Mesenteric fat pad (tissue), 1 donor: ENCODE results near the gene AIP. TPM values are rescaled to one million over a fixed set of nuclear protein-coding genes. Genes with fewer than 3 reads are reported as not detected.
"Not testable (repeated sequence)": the region's sequence is repeated elsewhere in the genome, so short reads cannot be mapped to it uniquely, and the experiment has no call there.

Experiments used
- DNase-seq: peaks from one replicate; pipeline ENCODE4 v3.0.0-alpha.2; 2020; ENCODE audit warnings: low spot score
- total RNA-seq: library from RNA; stranded (reverse); fragmentation: NEBNext Ultra II Directional; extraction: Animal tissue kit (Norgen Biotek cat#: 25700); gene quantifications from one replicate; pipeline ENCODE4 v1.2.1, GENCODE V29; 2021
- donor health status: DM: yes; HTN: yes; CAD: no.

The AIP gene
- total RNA-seq, 1 donor from 2014 or later, result 39.5 TPM

DNA sequence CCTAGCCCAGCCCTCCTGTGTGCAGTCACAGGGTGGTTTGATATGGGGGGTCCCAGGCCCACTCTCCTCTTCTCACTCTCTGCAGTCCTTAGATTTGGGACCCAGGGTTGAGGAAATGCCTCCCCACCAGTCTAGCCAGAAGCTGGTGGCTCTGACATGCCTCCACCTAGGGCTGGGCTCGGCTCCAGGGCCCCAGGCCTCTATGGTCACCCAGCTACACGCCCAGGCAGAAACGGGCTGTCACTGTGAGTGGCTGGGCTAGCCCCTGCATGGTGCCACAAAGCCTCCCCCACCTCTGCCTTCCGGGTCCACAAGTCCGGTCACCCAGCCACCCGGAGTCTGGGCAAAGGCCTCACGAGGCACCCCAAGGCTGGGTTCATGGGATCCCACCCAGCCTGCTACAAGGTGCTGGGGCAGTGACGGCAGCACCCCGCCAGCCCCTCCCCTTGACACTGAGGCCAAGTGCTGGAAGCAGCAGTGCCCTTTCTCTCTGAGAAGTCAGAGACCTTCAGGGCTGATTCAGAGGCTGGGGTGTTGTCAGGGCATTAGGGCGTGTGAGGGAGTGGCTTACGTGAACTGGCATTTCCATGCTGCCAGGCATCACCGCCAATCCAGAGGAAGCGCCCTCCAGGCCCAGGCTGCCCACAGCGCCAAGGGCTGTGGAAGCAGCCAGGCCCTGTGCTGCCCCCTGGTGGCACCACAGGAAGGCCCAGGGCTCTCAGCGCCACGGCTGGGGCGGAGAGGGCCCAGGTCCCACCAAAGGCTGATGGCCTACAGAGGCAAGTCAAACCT lies 23.0 kb downstream of the AIP start:
- peak; percentile 96 for DNase-seq

DNA sequence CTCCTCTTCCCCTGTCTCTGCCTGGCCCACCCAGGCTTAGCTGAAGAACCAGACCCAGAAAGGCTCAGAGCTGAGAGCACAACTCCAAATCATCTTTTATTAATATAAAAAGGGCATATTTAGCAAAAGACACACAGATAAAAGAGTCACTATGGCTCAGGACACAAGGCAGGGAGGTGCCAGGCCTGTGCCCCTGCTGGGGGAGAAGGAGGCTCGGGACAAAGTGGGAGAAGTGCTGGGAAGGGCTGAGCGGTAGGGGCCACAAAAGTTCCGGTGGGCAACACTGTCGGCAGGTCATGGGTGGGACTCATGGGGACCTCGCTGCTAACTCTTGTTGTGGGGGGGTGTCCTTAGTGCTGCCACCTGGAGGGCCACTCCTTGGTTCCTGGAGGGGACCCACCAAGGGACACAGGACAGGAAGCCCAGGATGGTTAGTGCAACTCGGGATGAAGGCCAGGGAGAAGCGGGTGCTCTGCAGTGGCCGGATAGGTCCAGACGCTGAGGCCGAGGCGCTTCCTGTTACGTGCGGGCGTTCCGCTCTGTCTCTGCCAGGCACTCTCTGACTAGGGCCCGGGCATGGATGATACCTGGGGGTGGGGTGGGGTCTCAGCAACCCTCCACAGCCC lies 23.7 kb downstream of the AIP start:
- no peak for DNase-seq

DNA sequence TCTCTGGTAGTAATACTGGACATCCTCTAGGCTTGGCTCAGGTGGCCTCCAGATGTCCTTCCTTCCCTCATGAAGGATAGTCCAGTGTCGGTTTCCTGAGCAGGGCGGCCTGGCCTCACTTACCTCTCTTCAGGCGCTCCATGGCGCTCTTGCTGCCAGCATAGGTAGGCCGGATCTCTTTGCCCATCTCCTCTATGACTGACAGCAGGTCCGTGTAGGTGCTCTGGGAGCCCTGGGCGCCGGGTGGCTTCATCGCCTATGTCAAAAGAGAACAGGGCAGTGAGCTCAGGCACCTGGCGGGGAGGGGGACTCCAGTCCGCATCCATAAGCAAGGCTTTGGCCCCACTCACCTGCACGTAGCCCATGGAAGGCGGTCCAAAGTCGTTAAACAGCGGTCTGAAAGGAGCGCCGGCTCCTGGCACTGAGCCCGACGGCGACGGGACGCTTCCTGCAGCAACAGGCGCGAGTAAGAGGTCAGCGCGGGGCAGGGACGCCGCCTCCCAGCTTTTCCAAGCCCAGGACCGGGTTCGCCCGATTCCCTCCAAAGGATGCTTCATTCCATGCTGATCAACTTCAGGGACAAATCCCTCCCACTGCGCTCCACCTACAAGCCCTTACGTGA lies 24.5 kb downstream of the AIP start:
- no peak for DNase-seq

DNA sequence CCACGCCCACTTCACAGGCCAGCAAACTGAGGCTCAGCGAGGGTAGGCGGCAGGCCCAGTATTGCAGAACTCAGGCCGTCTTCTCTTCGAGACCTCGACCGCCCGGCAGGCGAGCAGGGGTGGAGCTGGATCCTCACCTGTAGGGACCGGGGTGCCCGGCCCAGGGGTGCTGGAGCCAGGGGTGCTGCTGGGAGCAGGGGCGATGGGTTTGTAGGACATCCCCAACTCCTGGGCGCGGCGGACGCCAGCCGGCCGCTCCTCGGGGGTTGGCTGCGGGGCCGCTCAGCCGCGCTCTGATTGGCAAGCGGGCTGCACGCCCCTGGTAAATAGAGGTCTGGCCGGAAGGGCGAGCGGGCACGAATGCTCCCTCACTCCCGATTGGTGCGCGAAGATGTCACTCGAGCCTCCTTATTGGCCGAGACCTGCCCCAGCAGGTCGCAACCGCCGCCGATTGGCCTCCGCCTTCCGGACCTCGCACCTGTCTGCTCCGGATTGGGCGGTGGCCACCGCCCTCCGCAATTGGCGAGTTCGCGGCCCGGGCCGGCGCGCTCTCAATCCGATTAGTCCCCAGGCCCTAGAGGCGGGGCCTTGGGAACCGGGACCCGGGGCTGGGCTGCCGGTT lies 25.1 kb downstream of the AIP start, which contains the start of gene CDK2AP2:
Gene CDK2AP2 (minus strand): TSS at position 299 of the 622 bp plus-strand sequence. CDS start 80 bp downstream, at position 219.
- peak; percentile 100 for DNase-seq

DNA sequence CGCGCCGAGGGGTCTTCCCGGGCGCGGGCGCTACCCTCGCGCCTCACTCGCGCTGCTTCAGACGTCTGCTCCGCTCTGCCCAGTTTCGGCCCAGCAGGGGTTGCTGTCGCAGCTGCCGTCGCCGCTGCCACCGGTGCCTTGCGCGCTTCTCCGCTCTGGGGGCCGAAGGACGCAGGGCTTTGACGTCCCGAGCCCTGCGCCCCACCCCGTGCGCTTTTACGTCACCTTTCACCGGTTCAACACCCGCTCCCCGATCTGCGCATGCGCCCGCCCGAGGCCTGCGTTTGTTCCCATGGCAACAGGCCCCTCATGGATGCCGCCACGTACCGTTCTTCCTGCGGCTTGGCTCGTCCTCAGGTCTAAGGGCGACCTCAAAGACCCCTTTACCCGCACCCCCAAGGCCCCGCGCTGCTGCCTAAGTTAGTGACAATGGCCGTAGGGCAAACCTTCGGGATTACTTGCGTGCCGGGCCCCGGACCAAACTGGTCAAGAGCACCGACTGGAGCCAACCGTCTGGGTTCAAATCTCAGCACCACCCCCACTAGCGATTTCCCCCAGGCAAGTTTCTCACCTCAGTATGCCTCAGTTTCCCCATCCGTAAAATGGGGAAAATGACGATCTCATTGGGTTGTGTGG lies 25.8 kb downstream of the AIP start:
- peak; percentile 99 for DNase-seq

DNA sequence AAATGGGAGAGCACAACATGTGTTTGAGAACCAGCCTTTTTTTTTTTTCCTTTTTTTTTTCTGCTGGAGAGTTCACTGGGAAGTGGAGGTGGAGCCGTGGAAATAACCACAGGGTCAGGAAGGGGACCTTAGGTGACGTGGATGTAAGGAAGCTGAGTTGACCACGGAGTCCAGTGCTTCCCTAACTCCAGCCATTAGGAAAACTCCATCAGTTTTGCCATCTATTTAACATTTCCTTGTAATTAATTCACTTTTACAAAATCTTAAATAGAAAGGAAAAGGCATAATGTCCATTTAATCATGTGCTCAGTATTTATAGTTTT lies 27.2 kb downstream of the AIP start:
- DNase-seq, result no peak

DNA sequence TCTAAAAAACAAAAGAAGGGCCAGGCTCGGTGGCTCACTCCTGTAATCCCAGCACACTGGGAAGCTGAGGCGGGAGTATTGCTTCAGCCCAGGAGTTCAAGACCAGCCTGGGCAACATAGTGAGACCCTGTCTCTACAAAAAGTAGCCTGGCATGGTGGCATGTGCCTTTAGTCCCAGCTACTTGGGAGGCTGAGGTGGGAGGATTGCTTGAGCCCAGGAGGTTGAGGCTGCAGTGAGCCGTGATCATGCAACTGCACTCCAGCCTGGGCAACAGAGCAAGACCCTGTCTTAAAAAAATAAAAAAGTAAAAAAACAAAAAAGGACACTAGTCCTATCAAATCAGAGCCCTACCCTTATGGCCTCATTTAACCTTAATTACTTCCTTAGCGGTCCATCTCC lies 28.7 kb downstream of the AIP start:
- not testable (repeated sequence) for DNase-seq

DNA sequence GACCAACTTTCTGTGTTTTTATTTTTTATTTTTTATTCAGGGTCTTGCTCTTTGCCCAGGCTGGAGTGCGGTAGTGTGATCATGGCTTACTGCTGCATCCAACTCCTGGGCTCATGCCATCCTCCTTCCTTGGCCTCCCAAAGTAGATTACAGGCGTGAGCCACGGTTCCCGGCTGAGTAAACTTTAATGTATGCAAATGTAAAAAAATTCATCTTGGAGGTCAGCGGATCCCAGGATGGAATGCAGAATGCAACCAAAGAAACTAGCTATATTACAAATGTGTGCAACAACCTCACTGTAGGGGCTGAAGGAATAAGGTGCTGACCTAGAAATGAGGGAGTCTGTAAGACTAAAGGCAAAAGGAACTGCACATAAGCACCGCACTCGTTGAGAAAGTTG lies 31.3 kb downstream of the AIP start:
- no peak for DNase-seq

DNA sequence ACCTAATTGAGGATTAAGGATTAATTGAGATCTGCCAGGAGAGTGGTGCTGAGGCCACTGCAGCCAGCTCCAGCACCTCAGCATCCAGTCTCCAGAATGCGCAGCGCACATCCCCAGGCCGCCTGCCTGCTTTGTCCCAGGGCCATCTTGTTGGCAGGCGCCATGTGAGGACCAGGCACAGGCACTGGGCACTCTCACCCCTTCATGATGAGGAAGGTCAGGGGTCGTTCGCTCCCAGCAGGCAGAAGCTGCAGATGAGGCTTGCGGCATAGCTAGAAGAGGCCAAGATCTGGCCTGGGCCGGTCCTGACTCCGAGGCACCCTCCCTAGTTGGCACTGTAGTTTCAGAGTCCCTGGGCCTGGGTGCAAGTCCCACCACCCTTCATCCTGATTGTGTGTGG lies 34.0 kb downstream of the AIP start:
- no peak for DNase-seq

DNA sequence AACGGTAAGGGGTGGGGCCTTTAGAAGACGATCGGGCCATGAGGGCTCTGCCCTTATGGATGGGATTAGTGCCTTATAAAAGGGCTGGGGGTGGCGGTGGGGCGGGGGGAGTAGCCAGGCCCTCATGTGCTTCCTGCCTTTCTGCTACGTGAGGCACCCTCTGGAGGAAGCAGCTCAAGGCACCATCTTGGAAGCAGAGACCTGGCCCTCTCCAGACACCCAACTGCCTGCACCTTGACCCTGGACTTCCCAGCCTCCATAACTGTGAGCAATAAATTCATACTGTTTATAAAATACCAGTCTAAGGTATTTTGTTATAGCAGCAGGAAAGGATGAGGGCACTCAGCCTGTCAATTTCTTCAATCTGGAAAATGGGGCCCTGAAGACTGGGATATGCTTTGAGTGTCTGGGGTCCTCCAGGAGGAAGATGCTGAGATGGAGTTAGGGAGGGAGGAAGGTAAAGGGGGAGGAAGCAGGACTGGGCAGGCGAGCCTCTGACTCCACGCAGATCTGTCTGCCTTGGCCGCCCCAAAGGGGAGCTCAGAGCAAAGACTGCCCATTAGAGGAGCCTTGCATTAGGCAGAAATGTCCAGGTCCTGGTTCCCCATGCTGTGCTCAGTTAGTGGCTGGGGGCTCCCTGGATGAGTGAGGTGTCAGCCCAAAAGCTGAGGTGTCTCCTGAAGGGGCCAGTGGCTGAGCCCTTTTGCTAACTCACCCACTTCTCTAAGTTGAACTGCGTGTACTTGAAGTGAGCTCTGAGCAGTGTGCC lies 35.1 kb downstream of the AIP start:
- no peak for DNase-seq

DNA sequence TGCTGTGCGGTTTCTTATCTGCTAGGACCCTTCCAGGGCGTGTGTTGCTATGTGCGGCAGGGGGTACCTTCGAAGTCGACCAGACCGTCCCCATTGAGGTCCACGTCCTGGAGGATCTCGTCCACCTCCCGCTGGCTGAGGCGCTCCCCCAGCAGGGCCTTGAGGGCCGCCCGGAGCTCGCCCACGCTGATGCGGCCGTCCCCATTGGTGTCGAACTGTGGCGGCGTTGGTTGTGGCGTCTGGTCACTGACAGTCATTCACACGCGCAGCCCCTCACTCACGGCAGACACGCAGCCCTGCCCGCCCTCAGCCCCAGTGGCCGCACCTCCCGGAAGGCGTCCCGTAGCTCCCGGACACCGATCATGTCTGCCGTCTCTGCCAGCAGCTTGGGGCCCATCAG lies 36.9 kb downstream of the AIP start:
- no peak for DNase-seq

DNA sequence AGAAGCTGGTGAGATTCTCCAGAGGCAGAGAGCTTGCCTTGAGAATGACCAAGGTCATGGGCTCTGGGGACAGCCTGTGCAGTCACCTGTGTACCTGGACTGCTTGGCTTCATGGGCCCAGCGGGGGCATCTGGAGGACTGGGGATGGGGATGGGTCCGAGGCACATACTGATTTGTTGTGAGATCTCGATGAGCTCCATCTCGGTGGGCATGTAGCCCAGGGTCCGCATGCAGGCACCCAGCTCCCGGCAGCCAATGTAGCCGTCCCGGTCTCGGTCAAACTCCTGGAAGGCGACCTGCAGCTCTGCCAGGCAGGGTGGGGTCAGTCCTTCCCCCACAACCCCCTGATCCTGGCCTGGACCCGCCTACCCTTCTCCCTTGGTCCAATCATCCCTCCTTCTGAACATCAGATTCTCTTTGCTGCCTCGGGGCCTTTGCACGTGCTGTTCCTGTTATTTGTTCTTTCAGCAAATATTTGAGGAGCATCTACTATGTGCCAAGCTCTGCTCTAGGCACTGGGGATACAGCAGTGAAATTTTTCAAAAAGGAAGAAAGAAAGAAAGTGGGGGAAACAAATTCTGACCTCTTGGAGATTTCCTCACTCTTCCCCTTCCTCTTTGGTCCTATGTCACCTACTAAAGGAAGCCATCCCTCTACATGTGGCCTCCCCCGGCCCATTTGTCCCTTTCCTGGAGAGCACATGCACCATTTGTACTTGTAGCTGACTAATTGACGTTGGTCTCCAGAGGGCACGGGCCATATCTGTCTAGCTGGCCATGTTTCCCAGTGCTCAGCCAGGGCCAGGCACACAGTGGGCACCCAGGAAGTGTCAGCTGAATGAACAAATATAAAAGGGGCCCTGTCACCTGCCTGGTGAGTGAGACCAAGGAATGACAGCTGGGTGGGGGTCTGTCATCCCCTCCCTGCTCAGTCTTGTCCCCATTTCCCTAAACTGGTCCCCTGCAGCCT lies 38.3 kb downstream of the AIP start:
- no peak for DNase-seq

DNA sequence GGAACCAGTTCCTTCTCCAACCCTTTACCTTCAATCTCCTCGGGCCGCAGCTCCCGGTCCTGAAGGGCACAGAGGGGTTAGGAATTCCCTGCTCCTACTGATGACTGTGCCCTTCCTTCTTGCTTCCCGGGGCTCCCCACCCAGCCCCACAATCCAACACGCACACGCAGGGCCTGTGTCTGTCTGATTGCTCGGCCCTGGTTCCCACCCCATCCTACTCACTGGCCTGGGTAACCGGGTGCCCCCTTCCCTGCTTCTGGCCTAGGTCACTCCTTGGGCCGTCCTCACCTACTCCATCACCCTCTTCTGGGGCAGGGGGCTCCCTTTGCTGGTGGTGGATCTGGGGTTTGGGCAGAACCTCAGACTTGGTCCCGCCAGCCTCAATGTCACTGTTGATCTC lies 39.1 kb downstream of the AIP start:
- DNase-seq, result no peak

DNA sequence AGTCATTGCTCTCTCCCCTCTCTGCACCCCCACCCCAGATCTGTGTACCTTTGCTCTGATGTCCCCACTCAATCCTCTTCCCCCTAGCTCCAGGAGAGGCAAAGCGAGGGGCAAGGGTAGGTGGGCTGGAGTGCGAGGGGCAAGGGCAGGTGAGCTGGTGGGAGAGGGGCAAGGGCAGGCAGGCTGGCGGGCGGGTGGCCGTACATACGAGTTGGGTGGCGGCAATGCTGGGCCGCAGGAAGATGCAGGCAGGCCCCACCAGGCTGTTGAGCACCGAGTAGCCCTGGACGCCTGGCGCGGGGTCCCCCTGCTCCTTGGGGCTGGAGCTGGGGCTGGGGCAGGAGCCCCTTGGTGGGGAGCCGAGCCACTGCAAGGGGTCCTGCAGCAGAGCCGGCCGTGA lies 39.5 kb downstream of the AIP start:
- DNase-seq, result no peak

DNA sequence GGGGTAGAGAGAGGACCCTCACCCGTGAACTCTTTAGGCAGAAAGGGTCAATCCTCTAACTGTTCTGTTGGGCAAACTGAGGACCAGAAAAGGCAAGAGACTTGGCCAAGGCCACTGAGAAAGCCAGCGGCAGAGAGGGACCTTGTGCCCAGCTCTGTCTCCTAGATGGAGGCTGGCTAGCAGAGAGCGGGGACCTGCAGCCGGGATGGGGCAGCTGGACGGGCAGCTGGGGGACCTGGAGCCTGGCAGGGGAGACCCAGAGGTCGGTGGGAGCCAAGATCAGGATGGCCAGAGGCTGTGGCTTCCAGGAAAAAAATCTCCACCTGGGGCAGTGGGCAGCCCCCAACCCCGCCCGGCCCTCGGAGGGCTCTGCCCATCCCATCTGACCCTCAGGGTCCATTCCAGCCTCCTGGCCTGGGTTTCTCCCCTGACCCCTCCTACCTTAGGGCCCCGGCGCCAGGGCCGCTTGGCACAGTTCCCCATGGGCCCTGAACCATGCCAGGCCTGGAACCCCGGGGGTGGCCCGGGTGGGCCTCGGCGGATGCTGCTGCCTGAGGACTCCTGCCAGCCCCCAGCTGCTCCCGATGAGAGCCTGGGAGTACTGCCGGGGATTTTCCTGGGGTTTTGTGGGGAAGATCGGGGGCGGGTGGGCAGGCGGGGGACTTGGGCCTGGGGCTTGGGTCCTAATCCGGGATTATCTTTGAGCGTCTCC lies 40.2 kb downstream of the AIP start, which contains the start of gene CABP2:
Gene CABP2 (minus strand): TSS at position 603 of the 712 bp plus-strand sequence. CDS start 120 bp downstream, at position 483.
- DNase-seq, result no peak

DNA sequence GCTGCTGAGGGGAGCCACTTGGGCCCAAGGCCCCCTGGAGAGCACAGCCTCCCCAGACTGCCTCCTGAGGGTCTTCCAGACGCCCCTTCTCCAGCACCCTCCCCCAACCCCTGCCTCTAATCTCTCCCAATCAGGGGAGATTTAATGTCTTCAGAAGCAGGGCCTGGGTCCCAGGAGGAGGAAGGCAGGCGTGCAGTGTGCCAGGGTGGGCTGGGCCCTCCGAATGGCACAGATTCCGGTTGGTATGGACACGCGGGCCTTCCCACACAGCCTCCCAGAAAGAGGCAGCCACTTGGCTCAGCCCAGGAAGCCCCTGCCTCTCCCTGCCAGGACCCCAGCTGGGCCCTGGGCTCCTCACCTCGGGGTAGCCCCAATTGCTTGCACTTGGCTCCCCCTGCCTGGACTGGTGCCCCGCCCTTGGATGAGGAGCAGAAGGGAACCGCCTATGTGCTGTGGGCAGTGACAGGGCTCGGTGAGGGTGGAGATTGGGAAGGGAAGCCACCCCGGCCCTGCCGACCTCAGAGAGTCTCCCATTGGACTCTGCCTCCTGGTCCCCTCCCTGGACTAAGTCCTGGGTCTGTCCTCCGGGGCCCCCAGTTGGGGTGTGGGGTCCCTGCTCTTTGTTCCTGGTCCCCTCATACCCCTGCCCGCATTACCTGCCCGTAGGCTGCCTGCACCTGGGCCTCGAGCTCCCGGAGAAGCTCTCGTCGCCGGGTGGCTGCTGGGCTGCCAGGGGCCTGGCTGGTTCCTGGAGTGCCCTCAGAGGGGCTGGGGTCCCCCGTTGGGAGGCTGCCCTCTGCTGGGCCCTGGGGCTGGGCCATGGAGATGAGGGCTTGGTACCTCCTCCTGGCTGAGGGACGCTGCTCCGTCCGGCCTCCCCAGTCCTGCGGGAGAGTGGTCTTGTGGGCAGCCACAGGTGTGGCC lies 41.0 kb downstream of the AIP start:
- DNase-seq, result no peak

DNA sequence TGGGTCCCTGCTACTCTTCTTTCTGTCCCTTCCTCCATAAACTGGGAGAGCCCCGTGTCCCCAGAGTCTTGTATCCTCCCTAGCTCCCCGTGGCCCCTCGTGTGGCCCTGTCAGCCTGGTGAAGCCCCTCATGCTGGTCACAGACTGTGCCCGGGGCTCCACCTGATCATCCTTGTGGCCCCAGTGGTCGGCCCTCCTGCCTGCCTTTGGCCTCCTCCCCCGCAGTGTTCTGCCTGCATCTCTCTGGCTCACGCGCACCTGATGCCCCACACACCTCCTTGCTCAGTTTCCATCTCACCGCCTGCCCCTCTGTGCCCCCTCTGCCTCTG lies 41.6 kb downstream of the AIP start:
- DNase-seq, result no peak
